HG03159 (cell line): ENCODE measurements around the gene ACOX3.

Source experiments
- ATAC-seq: cut with Tn5 transposase; IDR thresholded peaks from one replicate; pipeline ENCODE4 v1.9.1; 2021; ENCODE audit warnings: mild to moderate bottlenecking, moderate library complexity; ENCODE audit not compliant: unreplicated experiment

The ACOX3 gene

GRCh38 chr4:8376361-8377102, 64.0 kb downstream of the ACOX3 start:
- ATAC-seq = no peak

DNA sequence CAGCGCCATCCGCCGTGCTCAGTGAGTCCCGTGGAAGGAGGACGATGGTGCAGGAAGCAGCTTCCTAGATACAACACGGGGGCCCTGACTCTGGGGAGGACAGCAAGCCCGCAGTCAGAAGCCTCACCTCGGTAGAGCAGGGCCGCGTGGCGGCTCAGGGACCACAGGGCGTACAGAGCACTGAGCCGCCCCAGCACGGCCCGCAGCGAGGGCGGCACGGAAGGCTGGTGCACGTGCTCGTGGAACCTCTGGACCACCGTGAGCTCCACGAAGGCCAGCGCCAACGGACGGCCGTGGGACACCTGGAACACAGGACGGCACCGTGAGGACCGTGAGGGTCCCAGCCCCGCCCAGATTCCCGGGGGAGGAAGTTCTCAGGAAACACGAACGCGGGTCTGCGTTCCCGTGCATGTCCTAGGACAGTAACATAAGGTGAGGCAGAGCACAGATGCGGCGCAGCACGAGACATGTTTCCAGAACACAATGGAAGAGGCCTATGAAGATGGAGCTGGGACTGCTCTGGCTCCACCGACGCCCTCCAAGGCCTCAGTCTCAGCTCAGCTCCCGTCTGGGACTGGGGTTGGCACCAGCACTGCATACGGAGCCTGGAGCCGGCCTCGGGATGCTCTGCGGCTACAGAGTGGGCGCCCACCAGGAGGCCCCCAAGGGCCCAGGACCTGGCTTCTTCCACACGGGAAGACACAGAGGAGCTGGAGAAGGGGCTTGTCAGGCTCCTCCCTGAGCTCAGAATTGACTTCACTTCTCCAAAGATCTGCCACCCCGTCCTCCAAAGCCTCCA, 65.5 kb downstream of the ACOX3 start:
- ATAC-seq = no peak

DNA sequence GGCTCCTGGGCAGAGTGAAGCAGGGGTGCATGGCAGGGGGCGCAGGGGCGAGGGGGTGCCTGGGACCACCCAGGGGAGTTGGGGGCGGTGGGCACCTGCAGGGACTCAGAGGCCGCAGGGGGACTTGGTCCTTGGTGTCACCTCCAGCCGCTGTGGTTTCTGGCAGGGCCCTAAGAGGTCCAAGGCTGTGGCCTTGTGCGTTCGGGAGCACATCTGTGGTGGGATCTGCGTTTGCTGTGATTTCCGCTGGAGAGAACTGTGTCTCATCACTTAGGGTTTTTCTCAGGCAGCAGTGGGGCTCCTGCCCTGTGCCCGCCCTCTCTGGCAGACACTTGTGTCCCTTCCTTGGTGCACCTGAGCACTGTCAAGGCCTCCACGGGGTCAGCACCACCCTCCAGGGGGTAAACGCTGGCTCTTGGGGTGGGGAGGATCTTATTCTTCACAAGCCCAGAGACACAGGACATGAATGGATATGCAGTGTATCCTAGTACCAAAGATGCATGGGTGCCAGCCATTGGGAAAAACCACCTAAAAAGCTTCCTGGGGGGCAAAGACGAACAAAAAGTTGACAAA, 66.5 kb downstream of the ACOX3 start:
- ATAC-seq = no peak

GRCh38 chr4:8373270-8373972, 67.1 kb downstream of the ACOX3 start:
- no peak for ATAC-seq

DNA sequence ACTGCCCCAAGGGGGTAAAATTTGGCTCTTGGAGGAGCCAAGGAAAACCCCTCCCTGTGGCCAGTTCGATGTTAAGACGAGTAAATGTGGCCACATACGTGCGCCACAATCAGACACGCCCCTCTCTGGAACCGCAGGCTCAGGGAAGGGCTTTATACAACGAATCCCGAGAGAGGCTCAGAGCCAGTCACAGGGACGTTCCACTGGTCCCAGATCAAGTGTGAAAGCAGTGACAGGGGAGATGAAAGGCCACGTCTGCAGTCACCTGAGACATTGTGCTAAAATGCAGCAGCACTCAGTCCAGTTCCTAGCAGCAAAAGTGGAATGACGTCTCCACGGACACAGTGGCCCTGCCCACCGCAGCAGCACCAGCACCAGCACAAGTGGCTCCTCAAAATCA, 68.0 kb downstream of the ACOX3 start:
- ATAC-seq = no peak

DNA sequence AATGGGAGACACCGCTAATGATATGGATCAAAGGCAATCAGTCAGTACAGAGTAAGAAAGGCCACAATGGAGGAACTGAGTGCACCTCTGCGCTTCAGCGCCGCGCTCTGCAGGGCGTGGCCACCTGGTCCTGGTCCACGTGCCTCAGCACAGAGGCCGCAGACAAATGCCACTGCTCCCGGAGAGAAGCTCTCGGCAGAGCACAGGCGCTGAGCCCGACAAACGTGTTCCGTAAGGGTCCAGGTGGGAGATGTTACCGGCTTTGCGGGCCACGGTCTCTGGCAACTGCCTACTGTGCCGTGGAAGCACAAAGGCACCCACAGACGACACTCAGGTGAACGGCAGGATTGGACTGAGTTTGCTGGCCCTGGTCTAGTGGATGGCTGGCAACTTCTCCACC, 68.9 kb downstream of the ACOX3 start:
- no peak for ATAC-seq

GRCh38 chr4:8370835-8371595, 69.5 kb downstream of the ACOX3 start:
- ATAC-seq = no peak

- no peak for ATAC-seq
Measured at GRCh38 chr4:8370106-8370787, 70.3 kb downstream of the ACOX3 start.

- no peak for ATAC-seq
Measured at GRCh38 chr4:8369426-8370105, 71.0 kb downstream of the ACOX3 start.

DNA sequence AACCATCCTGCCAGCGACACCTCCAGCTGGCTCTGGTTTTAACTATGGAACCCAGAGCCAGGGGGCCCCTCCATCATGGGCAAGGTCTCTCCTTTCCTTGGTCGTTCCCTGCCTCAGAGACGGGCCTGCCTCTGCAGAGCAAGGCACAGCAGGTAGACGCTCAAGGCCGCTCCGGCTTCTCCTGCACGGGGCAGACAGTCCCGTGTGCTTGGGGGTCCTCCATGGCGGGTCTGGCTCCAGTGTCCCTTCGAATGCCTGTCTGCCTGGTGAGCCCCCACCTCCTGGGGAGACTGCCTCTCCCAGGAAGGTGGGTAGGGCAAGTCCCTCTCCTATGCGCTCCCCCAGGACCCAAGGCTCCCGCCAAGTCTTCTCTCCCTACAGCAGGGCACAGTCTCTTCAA, 71.5 kb downstream of the ACOX3 start:
- no peak for ATAC-seq

DNA sequence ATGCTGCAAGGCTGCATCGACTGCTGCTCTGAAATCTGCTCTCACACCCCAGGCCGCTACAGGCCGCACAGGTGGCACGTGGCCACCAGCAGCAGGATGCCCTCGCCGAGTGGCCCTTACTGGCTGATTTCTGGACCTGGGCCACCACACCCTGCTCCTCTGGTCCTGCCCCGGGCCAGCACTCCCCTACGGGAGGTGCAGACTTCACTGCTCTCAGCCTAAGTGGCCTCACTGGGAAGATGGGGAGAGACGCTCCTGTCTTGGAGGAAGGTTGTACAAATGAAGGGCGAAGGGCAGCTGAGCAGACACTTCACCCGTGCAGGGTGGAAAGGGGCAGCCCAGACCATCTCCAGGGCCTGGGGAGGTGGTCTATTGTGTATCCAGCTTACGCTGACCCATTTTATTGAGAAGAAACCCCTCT, 72.5 kb downstream of the ACOX3 start:
- no peak for ATAC-seq

DNA sequence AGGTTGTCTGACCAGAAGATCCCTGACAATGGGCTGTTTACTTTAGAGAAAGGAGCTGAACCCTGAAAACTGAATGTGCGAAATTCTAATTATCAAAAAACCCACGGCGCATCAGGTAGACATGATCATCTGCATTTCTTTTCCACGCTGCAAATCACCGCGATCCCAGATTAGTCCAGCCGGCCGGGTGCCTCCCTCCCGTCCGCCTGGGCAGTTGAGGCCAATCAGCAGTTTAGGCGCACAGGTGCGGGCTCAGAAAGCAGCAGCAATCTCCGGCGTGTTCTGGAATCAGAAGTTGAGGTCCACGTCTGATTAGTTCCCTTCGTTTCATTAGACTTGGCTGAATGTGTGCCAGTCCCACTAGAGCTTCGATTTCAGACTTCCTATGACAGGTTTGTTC, 73.9 kb downstream of the ACOX3 start:
- ATAC-seq = no peak

DNA sequence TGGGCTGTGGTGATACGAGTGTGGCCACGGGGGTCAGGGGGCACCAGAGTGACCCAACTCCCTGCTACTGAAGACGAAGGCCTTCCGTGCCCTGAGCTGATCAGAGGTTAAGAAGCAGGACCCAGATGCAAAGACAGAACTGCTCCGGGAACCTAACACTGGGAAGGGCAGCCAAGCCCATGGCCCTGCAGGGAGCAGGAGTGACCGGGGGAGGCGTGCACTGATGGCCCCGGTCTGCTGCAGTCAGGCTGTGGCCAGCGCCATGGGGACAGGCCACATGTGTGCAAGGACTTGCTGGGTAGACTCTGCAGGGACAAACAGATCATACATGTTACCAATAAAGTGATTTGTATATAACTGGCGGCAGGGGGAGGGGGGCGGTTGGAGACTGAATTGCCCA, 74.6 kb downstream of the ACOX3 start:
- ATAC-seq = no peak

DNA sequence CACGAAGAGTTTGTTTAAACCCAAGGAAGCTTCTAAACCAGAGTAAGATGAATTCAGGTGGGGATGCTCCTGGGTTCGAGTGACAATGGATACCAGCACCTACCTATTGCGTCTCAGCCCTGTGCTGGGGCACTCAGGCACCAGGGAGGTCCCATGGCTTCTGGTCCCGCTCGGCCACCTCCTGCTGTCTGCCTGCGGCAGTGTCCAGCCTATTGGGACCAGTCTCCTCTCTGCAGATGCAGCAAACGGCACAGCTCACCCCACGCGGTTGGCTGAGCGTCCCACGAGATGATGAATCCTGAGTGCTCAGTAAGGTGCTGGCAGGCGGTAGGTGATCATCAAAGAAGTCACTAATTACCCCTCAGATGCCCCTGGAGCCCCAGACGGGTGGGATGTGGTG, 75.2 kb downstream of the ACOX3 start:
- no peak for ATAC-seq

GRCh38 chr4:8364848-8365350, 75.6 kb downstream of the ACOX3 start:
- ATAC-seq = no peak

DNA sequence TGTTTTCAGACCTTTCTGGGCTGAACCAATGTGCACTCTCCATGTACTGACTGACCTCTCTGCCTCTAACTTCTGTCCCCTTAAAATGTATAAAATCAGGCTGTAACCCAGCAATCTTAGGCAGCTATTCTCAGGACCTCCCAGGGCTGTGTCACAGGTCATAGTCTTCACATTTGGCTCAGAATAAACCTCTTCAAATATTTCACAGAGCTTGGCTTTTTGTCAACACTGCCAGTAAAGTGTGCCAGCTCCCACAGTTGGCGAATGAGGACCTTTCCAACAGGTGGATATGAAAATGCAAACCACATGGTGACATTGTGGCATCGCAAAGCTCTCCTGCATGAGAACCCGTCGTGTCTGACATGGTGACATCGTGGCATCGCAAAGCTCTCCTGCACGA, 76.4 kb downstream of the ACOX3 start:
- no peak for ATAC-seq

GRCh38 chr4:8362483-8362882, 78.0 kb downstream of the ACOX3 start:
- ATAC-seq = no peak

- no peak for ATAC-seq
Measured at GRCh38 chr4:8359193-8359592, 81.3 kb downstream of the ACOX3 start.

DNA sequence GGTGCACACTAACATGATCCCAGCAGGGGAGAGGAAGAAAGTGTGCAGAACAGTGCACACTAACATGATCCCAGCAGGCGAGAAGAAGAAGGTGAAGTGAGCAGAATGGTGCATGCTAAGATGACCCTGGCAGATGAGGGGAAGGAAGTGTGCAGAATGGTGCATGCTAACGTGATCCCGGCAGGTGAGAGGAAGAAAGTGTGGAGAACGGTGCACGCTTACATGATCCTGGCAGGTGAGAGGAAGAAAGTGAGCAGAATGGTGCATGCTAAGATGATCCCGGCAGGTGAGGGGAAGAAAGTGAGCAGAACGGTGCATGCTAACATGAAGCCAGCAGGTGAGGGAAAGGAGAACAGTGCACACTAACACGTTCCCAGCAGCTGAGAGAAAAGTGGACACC, 83.7 kb downstream of the ACOX3 start:
- ATAC-seq = no peak
